OCI-LY3 (cell line): ENCODE data around the gene WDR59.

Experiments
- H2AFZ ChIP-seq: fragments of 200-600, 300-600 bp; shearing (Covaris generic); 2 replicates; pipeline ENCODE4 v1.6.0; 2014; ENCODE audit warnings: antibody characterized with exemption, low read depth, low read length
- H3K27ac ChIP-seq: fragments of 200-600, 300-600 bp; sonication (generic); 2 replicates; pipeline ENCODE4 v1.5.1; 2014; ENCODE audit warnings: mild to moderate bottlenecking, low read length, moderate library complexity, mixed read lengths
- H3K27me3 ChIP-seq: fragments of 200-600, 300-600 bp; sonication (generic); 2 replicates; pipeline ENCODE4 v1.6.1; 2014; ENCODE audit warnings: low read depth, low read length, mixed read lengths
- H3K36me3 ChIP-seq: fragments of 200-600, 300-600 bp; sonication (generic); replicated peaks from 2 replicates; pipeline ENCODE3; 2014; ENCODE audit warnings: low read depth, low read length, mixed read lengths
- H3K4me1 ChIP-seq: fragments of 300-600, 200-600 bp; sonication (generic); 2 replicates; pipeline ENCODE4 v1.6.1; 2014; ENCODE audit warnings: low read length, mixed read lengths
- H3K4me2 ChIP-seq: fragments of 200-600, 300-600 bp; sonication (generic); 2 replicates; pipeline ENCODE4 v1.6.1; 2014; ENCODE audit warnings: low read length, mixed read lengths
- H3K4me3 ChIP-seq: fragments of 300-600, 200-600 bp; sonication (generic); 2 replicates; pipeline ENCODE4 v1.5.1; 2014; ENCODE audit warnings: antibody characterized with exemption, mild to moderate bottlenecking, low read length, moderate library complexity
- H3K79me2 ChIP-seq: fragments of 300-600, 200-600 bp; shearing (Covaris generic); 2 replicates; pipeline ENCODE4 v1.6.1; 2014; ENCODE audit warnings: mild to moderate bottlenecking, low read length, mixed read lengths
- H3K9ac ChIP-seq: fragments of 300-600, 200-600 bp; shearing (Covaris generic); 2 replicates; pipeline ENCODE4 v1.6.0; 2014; ENCODE audit warnings: mild to moderate bottlenecking, low read length, moderate library complexity
- H3K9me3 ChIP-seq: fragments of 200-600, 300-600 bp; shearing (Covaris generic); 2 replicates; pipeline ENCODE4 v1.6.1; 2014; ENCODE audit warnings: low read length, mixed read lengths; ENCODE audit not compliant: insufficient read depth
- H4K20me1 ChIP-seq: fragments of 200-600, 300-600 bp; sonication (generic); 2 replicates; pipeline ENCODE4 v1.6.1; 2016; ENCODE audit warnings: low read length, mixed read lengths; ENCODE audit not compliant: insufficient read depth
- EZH2phosphoT487 ChIP-seq: fragments of 200-600 bp; shearing (Covaris generic); IDR thresholded peaks from 2 replicates; pipeline ENCODE4 v1.6.1; 2018; ENCODE audit warnings: antibody characterized with exemption, mixed run types, low read depth
- TF ChIP-seq, protein P1 (sequence below): fragments of 200-600, 300-600 bp; sonication (generic); IDR thresholded peaks from 2 replicates; pipeline ENCODE4 v1.5.1; 2014; ENCODE audit warnings: antibody characterized with exemption, low read length, low read depth

Gene WDR59

DNA sequence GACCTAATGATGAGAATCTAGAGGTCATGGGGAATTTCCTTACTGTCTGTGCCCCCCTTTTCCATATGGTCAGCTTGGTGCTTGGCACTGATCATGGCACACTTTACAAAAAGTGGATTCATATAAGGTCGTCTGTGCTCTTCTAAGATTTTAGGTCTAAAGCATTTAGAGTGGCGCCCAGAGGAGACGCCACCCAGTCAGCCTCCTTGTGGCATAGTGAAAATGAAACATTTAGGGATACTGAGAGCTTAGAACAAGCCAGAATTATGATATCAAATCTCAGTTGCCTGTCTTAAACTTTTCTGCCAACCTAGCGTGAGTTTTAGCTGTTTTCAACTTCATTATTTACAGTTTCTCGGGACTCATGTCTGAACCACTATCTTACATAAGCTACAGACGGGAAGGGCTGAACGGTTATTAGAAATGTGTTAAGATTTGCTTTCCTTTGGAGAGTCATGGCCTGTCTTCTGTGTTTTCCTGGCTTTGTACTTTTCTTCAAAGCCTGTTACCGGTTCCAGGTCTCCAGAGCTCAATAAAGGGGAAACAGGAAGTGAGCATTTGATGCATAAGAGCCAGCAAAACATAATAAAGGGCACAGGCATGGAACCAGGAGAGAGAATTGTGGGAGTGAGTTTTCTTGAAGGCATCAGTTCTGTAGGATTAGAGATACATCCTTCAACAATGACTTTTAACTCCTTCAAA is 27.6 kb upstream of the WDR59 start:
- no peak for TF ChIP-seq EZH2phosphoT487
- TF ChIP-seq, protein P1, sequence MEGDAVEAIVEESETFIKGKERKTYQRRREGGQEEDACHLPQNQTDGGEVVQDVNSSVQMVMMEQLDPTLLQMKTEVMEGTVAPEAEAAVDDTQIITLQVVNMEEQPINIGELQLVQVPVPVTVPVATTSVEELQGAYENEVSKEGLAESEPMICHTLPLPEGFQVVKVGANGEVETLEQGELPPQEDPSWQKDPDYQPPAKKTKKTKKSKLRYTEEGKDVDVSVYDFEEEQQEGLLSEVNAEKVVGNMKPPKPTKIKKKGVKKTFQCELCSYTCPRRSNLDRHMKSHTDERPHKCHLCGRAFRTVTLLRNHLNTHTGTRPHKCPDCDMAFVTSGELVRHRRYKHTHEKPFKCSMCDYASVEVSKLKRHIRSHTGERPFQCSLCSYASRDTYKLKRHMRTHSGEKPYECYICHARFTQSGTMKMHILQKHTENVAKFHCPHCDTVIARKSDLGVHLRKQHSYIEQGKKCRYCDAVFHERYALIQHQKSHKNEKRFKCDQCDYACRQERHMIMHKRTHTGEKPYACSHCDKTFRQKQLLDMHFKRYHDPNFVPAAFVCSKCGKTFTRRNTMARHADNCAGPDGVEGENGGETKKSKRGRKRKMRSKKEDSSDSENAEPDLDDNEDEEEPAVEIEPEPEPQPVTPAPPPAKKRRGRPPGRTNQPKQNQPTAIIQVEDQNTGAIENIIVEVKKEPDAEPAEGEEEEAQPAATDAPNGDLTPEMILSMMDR: no peak
- H3K9me3 ChIP-seq: no peaks in the 10 kb centered on the region
- H2AFZ ChIP-seq: peak overlapping the region; percentile 63
- peak overlapping the region; percentile 44 for H3K9ac ChIP-seq
- H3K27ac ChIP-seq: peak overlapping the region; percentile 28
- H3K36me3 ChIP-seq: no peaks in the 10 kb centered on the region
- peaks cover 3% of the 10 kb centered on the region; the same call in 1 of the 2 replicates for H3K79me2 ChIP-seq
- peak overlapping the region; percentile 83 for H3K4me2 ChIP-seq
- no peaks in the 10 kb centered on the region for H4K20me1 ChIP-seq
- H3K4me3 ChIP-seq: peak overlapping the region; percentile 70
- H3K4me1 ChIP-seq: peaks cover 25% of the 10 kb centered on the region
- no peaks in the 10 kb centered on the region for H3K27me3 ChIP-seq

DNA sequence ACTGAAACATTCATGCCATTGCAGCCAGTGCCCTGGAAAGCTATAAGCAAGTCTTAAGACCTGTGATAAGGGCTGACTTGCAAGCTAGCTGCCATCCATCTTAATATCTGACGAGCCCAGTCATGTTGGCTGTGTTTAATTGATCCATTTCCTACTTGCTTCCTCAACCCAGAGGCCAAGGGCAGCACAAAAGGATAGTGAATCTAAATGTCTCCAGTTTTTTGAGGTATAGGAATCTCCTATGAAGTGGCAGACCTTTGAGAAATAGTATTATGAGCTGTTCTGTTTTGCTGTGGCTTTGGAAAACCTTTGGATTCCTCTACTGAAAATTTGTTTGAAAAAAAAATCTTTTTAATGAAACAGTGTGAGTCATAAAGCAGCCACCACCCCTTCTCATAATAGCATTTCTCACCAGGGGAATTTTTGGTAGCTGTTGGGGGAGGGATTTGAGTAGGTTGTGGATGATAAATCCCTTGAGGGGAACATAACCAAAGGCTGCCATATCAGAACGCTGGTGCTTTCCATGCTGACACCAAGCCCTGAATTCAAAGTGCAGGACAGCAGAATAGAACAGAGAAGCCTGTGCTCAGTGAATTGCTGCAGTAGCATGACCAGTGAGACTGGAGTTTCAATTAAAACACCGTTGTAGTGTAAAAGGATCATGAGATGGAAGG is 26.8 kb upstream of the WDR59 start:
- Histone ChIP-seq H3K4me2 (peak overlapping the region; percentile 83), H3K4me3 (peak overlapping the region; percentile 70), H3K27ac (peak overlapping the region; percentile 28), H3K4me1 (peaks cover 25% of the 10 kb centered on the region), H3K9ac (peak overlapping the region; percentile 44; the same call in 1 of the 2 replicates), H4K20me1 (no peaks in the 10 kb centered on the region), H3K9me3 (no peaks in the 10 kb centered on the region), H2AFZ (peak overlapping the region; percentile 63; the same call in 1 of the 2 replicates), H3K27me3 (no peaks in the 10 kb centered on the region), H3K36me3 (no peaks in the 10 kb centered on the region), H3K79me2 (peaks cover 3% of the 10 kb centered on the region; the same call in 1 of the 2 replicates)
- no peak for TF ChIP-seq EZH2phosphoT487
- TF ChIP-seq, protein P1: no peak

DNA sequence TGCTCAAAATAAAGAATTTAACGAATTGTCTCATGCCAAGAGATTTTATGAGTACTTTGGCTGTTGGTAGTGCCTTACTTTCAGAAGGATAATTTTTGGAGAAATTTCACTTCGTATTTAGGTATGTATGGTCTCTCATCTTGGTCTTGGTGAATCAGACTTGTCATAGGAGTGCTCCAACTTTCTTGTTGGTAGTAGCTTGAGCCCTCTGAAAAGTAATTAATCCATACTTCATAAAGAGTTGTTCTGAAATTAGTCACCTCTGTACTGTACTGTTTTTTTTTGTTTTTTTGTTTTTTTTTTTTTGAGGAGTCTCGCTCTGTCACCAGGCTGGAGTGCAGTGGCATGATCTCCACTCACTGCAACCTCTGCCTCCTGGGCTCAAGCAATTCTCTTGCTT is 25.5 kb upstream of the WDR59 start:
- Histone ChIP-seq H3K4me2 (no peak overlapping the region), H2AFZ (no peak overlapping the region), H3K4me3 (no peak overlapping the region), H4K20me1 (no peaks in the 10 kb centered on the region), H3K79me2 (peaks cover 3% of the 10 kb centered on the region; the same call in 1 of the 2 replicates), H3K36me3 (no peaks in the 10 kb centered on the region), H3K9ac (no peak overlapping the region), H3K9me3 (no peaks in the 10 kb centered on the region), H3K27me3 (no peaks in the 10 kb centered on the region), H3K4me1 (peaks cover 25% of the 10 kb centered on the region), H3K27ac (no peak overlapping the region)
- TF ChIP-seq, protein P1: no peak
- TF ChIP-seq EZH2phosphoT487: no peak

DNA sequence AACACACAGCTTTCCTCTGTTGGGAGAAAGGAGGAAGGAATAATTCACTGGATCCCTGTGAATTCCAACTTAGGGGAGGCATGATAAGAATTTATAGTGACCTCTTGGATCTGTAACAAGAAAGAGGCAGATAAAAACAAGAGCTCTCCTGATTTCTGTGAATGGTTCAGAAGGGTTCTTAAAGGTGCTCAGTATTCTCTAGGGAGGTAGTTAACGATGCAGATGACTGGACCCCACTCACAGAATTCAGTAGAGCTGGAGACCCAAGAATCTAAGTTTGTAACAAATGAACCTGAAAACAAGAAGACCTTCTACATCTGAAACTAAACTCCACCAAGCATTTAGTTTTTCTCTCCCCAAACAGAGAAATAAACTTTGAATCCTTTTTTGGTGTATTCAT is 22.5 kb upstream of the WDR59 start:
- Histone ChIP-seq H4K20me1 (no peaks in the 10 kb centered on the region; the same call in 1 of the 2 replicates), H3K9ac (no peak overlapping the region), H2AFZ (no peak overlapping the region), H3K27me3 (no peaks in the 10 kb centered on the region), H3K27ac (no peak overlapping the region), H3K4me3 (no peak overlapping the region), H3K4me2 (no peak overlapping the region), H3K4me1 (peaks cover 16% of the 10 kb centered on the region), H3K36me3 (no peaks in the 10 kb centered on the region), H3K79me2 (0 out of 2 replicates have a peak, but pooled peaks cover 3% of the 10 kb centered on the region), H3K9me3 (no peaks in the 10 kb centered on the region)
- TF ChIP-seq EZH2phosphoT487: no peak
